ENCODE data around the gene STMN3. TPM values are rescaled to one million over a fixed set of nuclear protein-coding genes. Genes with fewer than 3 reads are reported as not detected.
"Not testable (repeated sequence)": the region's sequence is repeated elsewhere in the genome, so short reads cannot be mapped to it uniquely, and the experiment has no call there.

STMN3 gene
- total RNA-seq, 1 donor = 9.3 TPM

GRCh38 chr20:63639093-63639975 lies 13.9 kb downstream of the STMN3 start:
- no peak overlapping the region for H3K4me3 ChIP-seq (ENCODE audit: low read depth, low read length)
- no peak for TF ChIP-seq CTCF (IDR thresholded peaks at IDR 0.05; ENCODE audit: insufficient read depth, low read length)
- no peak for DNase-seq (ENCODE audit: low read depth)

GRCh38 chr20:63636752-63637628 lies 16.2 kb downstream of the STMN3 start:
- TF ChIP-seq CTCF (IDR thresholded peaks at IDR 0.05; ENCODE audit: insufficient read depth, low read length) = no peak
- DNase-seq (ENCODE audit: low read depth) = no peak
- no peak overlapping the region for H3K4me3 ChIP-seq (ENCODE audit: low read depth, low read length)

GRCh38 chr20:63635431-63636141 lies 17.6 kb downstream of the STMN3 start:
- no peak for TF ChIP-seq CTCF (IDR thresholded peaks at IDR 0.05; ENCODE audit: insufficient read depth, low read length)
- no peak for DNase-seq (ENCODE audit: low read depth)
- H3K4me3 ChIP-seq (ENCODE audit: low read depth, low read length) = no peak overlapping the region

GRCh38 chr20:63633732-63634131 lies 19.5 kb downstream of the STMN3 start:
- no peak overlapping the region for H3K4me3 ChIP-seq (ENCODE audit: low read depth, low read length)
- no peak for DNase-seq (ENCODE audit: low read depth)
- TF ChIP-seq CTCF (IDR thresholded peaks at IDR 0.05; ENCODE audit: insufficient read depth, low read length) = no peak

- DNase-seq (ENCODE audit: low read depth) = not testable (repeated sequence)
These were observed 21.8 kb downstream of the STMN3 start for GRCh38 chr20:63631426-63631825.

GRCh38 chr20:63630956-63631355 lies 22.3 kb downstream of the STMN3 start:
- not testable (repeated sequence) for DNase-seq (ENCODE audit: low read depth)

More at GRCh38 chr20:63631426-63631825, 21.8 kb downstream of the STMN3 start:
- H3K4me3 ChIP-seq (ENCODE audit: low read depth, low read length) = not testable (repeated sequence)

GRCh38 chr20:63628246-63628975 lies 24.8 kb downstream of the STMN3 start:
- DNase-seq (ENCODE audit: low read depth) = peak; percentile 77
- no peak for TF ChIP-seq CTCF (IDR thresholded peaks at IDR 0.05; ENCODE audit: insufficient read depth, low read length)
- H3K4me3 ChIP-seq (ENCODE audit: low read depth, low read length) = peak overlapping the region; percentile 92

More at GRCh38 chr20:63630956-63631355, 22.3 kb downstream of the STMN3 start:
- H3K4me3 ChIP-seq (ENCODE audit: low read depth, low read length) = not testable (repeated sequence)
